ENCODE measurements around the gene DEFB123.
"Not testable (repeated sequence)": the region's sequence is repeated elsewhere in the genome, so short reads cannot be mapped to it uniquely, and the experiment has no call there.

DNA sequence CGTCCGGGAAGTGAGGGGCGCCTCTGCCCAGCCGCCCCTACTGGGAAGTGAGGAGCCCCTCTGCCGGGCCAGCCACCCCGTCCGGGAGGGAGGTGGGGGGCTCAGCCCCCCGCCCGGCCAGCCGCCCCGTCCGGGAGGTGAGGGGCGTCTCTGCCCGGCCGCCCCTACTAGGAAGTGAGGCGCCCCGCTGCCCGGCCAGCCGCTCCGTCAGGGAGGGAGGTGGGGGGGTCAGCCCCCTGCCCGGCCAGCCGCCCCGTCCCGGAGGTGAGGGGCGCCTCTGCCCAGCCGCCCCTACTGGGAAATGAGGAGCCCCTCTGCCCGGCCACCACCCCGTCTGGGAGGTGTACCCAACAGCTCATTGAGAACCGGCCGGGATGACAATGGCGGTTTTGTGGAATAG, 12.9 kb upstream of the DEFB123 start:
- TF ChIP-seq POLR2A (IDR thresholded peaks at IDR 0.05): not testable (repeated sequence)
- TF ChIP-seq, protein P1, sequence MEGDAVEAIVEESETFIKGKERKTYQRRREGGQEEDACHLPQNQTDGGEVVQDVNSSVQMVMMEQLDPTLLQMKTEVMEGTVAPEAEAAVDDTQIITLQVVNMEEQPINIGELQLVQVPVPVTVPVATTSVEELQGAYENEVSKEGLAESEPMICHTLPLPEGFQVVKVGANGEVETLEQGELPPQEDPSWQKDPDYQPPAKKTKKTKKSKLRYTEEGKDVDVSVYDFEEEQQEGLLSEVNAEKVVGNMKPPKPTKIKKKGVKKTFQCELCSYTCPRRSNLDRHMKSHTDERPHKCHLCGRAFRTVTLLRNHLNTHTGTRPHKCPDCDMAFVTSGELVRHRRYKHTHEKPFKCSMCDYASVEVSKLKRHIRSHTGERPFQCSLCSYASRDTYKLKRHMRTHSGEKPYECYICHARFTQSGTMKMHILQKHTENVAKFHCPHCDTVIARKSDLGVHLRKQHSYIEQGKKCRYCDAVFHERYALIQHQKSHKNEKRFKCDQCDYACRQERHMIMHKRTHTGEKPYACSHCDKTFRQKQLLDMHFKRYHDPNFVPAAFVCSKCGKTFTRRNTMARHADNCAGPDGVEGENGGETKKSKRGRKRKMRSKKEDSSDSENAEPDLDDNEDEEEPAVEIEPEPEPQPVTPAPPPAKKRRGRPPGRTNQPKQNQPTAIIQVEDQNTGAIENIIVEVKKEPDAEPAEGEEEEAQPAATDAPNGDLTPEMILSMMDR (IDR thresholded peaks at IDR 0.05): not testable (repeated sequence)
